ENCODE results near the gene STXBP6.

DNA sequence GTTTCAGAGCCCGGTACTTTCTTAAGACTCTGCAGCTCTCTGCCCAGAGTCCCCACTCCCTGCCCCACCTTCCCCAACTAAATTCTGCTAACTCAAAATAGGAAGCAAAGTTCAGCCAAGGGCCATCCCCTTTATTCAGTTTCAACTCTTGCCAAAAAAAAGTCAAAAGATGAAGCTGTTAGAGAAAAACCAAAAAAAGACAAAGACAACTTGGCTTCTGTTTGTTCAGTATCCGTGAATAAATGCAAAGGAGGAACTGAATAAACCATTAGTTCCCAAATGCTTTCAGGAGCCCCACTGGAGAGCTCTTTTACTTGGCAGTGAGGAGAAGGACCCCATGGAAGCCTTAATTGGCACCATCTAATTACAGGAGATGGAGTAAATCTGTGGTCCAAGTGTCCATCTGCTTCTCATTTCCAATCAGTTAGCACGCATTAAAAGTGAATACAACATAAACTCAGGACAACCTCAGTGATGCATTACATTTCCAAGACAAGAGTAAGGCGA lies 260.5 kb downstream of the STXBP6 start:
- TF ChIP-seq POLR2A (IDR thresholded peaks at IDR 0.05) (no peak), CTCF (IDR thresholded peaks at IDR 0.05) (no peak)
